ENCODE results near the gene ACACA.

The ACACA gene

DNA sequence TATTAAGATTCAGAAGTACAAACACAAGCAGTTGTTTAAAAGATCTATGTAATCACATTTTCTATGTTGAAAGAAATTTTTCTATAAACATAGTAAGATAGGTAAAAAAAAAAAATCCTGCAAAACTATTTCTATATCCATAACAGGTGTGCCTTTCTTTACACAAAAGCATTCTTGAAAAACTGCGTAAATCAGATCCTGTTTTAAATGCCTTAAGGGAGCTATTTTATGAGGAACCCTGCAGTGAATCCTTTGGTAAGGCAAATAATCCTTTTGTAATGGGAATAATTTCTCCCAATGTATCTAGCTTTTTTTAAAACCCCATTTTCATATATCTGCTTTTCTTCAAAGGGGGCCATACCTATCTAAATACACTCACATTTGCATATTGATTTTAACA lies 300.6 kb downstream of the ACACA start:
- no peak overlapping the region for H3K27ac ChIP-seq
- TF ChIP-seq, protein P1, sequence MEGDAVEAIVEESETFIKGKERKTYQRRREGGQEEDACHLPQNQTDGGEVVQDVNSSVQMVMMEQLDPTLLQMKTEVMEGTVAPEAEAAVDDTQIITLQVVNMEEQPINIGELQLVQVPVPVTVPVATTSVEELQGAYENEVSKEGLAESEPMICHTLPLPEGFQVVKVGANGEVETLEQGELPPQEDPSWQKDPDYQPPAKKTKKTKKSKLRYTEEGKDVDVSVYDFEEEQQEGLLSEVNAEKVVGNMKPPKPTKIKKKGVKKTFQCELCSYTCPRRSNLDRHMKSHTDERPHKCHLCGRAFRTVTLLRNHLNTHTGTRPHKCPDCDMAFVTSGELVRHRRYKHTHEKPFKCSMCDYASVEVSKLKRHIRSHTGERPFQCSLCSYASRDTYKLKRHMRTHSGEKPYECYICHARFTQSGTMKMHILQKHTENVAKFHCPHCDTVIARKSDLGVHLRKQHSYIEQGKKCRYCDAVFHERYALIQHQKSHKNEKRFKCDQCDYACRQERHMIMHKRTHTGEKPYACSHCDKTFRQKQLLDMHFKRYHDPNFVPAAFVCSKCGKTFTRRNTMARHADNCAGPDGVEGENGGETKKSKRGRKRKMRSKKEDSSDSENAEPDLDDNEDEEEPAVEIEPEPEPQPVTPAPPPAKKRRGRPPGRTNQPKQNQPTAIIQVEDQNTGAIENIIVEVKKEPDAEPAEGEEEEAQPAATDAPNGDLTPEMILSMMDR (conservative IDR thresholded peaks at IDR 0.05; ENCODE audit: low read depth): no peak
- DNase-seq (ENCODE audit: low spot score): no peak
- ChIA-PET CTCF (interaction anchor here (0.6 kb wide), 1 partner anchor 481 kb away, joined by 5 read pairs; no protein-coding TSS in a partner anchor), POLR2A (ENCODE audit: low non-redundant PET) (no interaction called here)

DNA sequence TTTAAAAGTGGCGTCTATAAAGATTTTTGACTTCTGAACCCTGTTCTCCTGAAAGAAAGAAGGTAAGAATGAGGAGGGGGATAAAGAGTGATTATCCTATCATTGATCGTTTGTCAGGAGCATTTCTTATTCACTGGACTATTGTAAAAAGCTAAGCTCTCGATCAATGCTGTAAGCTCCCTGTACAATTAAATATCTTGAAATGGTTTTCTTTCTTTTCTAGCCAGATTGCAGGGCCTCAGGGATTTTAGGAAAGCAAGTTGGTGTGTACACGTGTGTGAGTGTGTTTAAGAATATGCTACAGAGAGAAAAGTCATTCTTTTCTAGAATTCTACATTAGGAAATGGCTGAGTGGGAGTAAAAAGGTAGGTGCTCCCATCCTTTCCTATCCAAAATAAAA lies 303.4 kb downstream of the ACACA start:
- TF ChIP-seq, protein P1 (conservative IDR thresholded peaks at IDR 0.05; ENCODE audit: low read depth): no peak
- ChIA-PET CTCF (no interaction called here), POLR2A (ENCODE audit: low non-redundant PET) (no interaction called here)
- no peak overlapping the region for H3K27ac ChIP-seq
- DNase-seq (ENCODE audit: low spot score): no peak

DNA sequence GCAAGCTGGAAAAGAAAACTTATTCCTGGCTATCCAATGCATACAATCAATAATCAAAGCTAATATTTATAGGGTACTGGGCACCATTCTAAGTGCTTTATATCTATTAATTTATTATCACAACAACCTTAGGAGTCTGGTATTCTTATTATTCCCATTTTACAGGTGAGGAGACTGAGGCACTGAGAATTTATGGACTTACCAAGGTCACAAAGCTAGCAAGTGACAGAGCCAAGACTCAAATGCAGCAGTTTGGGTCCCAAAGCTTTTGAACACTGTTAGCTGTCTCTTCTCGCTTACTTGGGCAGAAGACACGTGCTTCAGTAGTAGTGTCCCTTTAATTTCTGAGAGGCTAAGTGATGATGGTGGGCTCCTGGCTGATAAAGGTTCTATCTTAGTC lies 305.3 kb downstream of the ACACA start:
- ChIA-PET POLR2A (ENCODE audit: low non-redundant PET) (no interaction called here), CTCF (no interaction called here)
- TF ChIP-seq, protein P1 (conservative IDR thresholded peaks at IDR 0.05; ENCODE audit: low read depth): no peak
- no peak for DNase-seq (ENCODE audit: low spot score)
- H3K27ac ChIP-seq: no peak overlapping the region

DNA sequence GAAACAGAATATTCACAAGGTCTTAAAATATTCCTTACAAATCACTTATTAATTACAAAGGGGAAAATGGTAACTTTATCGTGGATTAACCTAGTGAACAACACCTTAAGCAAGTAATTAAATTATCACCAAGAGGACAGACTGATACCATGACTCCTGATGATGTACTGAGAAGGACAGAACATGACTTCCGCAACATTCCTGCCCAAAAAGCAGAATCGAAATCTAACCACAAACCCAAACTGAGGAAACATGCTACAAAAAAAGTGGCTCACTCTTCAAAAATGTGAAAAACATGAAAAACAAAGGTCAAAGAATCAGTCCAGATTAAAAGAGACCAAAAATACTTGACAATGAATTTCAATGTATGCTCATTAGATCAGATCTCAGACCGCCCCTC lies 306.4 kb downstream of the ACACA start:
- no peak overlapping the region for H3K27ac ChIP-seq
- TF ChIP-seq, protein P1 (conservative IDR thresholded peaks at IDR 0.05; ENCODE audit: low read depth): no peak
- no peak for DNase-seq (ENCODE audit: low spot score)
- POLR2A ChIA-PET (ENCODE audit: low non-redundant PET): no interaction called here
- CTCF ChIA-PET: no interaction called here

DNA sequence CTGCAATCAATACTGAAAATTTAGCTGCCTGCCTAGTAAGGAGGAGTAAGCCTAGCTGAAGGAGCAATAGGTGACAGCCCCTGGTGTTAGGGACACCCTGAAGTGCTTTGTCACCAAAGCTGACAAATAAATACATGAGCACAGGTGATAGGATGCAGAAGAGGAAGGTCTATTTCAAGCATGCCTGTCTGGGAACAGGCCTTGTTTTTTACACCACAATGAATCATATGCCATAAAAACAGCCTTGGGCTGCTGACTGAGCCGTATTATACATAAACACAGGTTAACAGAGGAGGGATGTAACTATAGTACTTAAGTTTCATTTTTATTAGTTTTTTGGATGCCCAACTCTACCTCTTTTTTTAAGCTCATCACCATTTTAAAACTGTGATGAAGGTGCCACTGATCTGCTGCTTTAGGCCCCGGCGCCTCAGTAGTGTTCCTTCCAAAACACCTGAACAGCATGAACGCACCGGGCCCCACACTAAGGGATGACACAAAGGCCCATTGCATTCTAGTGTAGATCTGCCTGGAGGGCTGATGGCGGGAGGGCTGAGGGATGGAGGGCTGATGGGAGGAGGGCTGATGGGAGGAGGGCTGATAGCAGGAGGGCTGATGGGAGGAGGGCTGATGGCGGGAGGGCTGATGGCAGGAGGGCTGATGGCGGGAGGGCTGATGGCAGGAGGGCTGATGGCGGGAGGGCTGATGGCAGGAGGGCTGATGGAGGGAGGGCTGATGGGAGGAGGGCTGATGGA lies 307.5 kb downstream of the ACACA start:
- no peak overlapping the region for H3K27ac ChIP-seq
- no peak for DNase-seq (ENCODE audit: low spot score)
- ChIA-PET POLR2A (ENCODE audit: low non-redundant PET) (no interaction called here), CTCF (no interaction called here)
- TF ChIP-seq, protein P1 (conservative IDR thresholded peaks at IDR 0.05; ENCODE audit: low read depth): no peak

DNA sequence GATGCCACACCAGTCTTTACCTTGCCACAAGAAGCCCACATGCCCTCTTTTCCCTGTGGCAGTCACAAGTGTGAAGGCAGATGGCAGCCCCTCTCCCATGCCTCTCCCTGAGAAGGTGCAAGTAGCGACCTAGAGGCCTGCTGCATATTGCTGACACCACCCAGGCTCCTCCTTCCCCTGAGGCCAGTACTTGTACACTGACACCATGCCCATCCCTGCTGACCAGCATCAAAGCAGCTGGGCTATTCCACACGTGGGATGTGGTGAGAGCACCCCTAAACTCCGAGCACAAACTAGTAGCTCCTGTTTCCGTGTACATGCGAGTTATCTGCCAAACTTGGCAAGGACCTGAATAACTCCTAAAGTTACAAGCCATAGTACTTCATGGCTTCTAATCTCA lies 308.5 kb downstream of the ACACA start:
- no peak for DNase-seq (ENCODE audit: low spot score)
- CTCF ChIA-PET: interaction anchor here (0.5 to 0.6 kb wide), 2 partner anchors 13 to 21 kb away, joined by 4 to 6 read pairs; no protein-coding TSS in a partner anchor
- TF ChIP-seq, protein P1 (conservative IDR thresholded peaks at IDR 0.05; ENCODE audit: low read depth): no peak
- H3K27ac ChIP-seq: no peak overlapping the region
- POLR2A ChIA-PET (ENCODE audit: low non-redundant PET): no interaction called here
